ENCODE results near the gene GRM5.

The GRM5 gene

GRCh38 chr11:88522624-88523385 is 543.0 kb downstream of the GRM5 start:
- no peak for DNase-seq (ENCODE audit: low spot score)
- no peak for TF ChIP-seq CTCF (IDR thresholded peaks at IDR 0.05; ENCODE audit: extremely low read depth, missing control alignments)

GRCh38 chr11:88521799-88522201 is 544.0 kb downstream of the GRM5 start:
- DNase-seq (ENCODE audit: low spot score): no peak
- TF ChIP-seq CTCF (IDR thresholded peaks at IDR 0.05; ENCODE audit: extremely low read depth, missing control alignments): no peak

- no peak for TF ChIP-seq CTCF (IDR thresholded peaks at IDR 0.05; ENCODE audit: extremely low read depth, missing control alignments)
- no peak for DNase-seq (ENCODE audit: low spot score)
These were observed 544.4 kb downstream of the GRM5 start for GRCh38 chr11:88521399-88521798.

DNA sequence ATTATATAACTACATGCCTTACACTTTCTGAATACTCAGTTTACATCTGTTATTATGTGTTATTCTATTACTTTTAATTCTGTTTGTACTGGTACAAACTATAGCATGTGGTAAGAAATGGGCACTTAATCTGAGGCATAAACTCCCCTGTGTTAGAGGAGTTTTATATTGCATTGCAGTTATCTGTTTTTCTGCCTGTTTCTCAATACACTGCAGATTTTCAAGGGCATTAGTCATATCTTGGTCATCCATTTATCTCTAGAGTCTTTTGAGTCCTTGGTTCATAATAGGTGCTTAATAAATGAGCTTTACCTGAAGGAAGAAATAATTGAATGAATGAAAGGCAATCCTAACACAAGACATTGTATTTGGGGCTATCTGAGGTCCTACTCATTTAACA is 545.4 kb downstream of the GRM5 start:
- DNase-seq (ENCODE audit: low spot score): no peak
- no peak for TF ChIP-seq CTCF (IDR thresholded peaks at IDR 0.05; ENCODE audit: extremely low read depth, missing control alignments)

- no peak for TF ChIP-seq CTCF (IDR thresholded peaks at IDR 0.05; ENCODE audit: extremely low read depth, missing control alignments)
These were observed 550.8 kb downstream of the GRM5 start for GRCh38 chr11:88515002-88515401.

DNA sequence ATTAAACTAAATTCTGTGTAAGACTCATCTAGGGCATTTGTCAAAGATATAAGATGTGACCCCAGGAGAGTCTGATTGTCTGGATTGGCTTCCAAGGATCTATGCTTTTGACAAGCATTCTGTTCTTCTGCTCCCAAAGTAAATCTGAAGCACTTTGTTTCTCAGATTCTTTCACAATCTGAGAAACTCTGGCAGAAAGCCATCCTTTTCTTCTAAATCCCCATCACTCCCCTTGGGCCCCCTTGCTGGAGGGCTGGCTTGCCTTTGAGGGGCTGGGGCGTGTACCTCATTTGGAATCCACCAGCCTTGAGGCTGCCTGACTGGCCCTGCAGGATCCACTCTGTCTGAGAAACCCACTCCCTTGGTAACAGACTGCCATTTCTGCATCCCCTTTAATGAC is 554.8 kb downstream of the GRM5 start:
- TF ChIP-seq CTCF (IDR thresholded peaks at IDR 0.05; ENCODE audit: extremely low read depth, missing control alignments): no peak
- DNase-seq (ENCODE audit: low spot score): no peak

More at GRCh38 chr11:88515002-88515401, 550.8 kb downstream of the GRM5 start:
- no peak for DNase-seq (ENCODE audit: low spot score)

DNA sequence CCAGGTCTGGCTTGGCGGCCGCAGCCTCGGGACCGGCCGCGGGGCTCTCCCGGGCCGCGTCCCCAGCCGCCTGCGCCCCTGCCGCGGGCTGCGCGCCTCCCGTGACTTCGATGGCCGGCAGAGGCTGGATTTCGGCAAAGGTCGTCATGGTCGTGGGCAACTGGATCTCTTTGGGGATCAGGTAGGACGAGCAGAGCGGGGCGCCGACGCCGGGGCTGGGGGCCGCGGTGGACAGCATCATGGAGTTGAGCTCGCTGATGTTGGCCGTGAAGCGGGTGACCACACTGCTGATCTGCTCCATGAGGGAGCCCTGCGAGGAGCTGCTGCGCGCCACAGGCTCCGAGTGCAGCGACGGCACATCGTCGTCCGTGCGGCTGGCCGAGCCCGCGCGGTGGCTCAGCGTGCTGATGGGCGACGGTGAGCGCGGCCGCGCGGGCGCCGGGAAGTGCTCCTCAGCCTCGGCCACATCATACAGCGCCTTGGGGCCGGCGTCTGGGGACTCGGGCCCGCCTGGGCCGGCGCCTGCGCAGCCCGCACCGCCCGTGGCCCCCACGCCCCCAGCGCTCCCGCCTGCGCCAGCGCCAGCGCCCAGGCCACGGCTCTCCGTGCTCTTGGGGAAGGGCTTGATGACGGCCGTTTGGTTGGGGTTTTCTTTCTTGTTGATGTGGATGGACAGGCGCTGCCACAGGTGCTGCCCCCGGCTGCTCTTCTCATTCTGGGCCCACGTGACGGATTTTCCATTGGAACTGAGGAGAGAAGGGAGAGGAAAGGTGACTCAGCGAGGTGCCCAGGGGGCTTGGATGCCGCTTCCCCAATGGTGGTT is 556.8 kb downstream of the GRM5 start:
- DNase-seq (ENCODE audit: low spot score): peak; percentile 64
- no peak for TF ChIP-seq CTCF (IDR thresholded peaks at IDR 0.05; ENCODE audit: extremely low read depth, missing control alignments)

Measured in GM20000 (cell line).